HEK293 (cell line): ENCODE results near the gene PARPBP.
A peak's percentile ranks its signal among the peaks of the same experiment; 100 is the strongest.

Experiments
- GFI1B ChIP-seq: fragments of 450-650 bp; formaldehyde crosslinking; IDR thresholded peaks from 2 replicates; pipeline ENCODE4 v1.5.1; 2016; ENCODE audit warnings: missing biosample characterization, missing genetic modification characterization
- GLI4 ChIP-seq: fragments of 450-650 bp; formaldehyde crosslinking; IDR thresholded peaks from 2 replicates; pipeline ENCODE4 v1.5.1; 2016; ENCODE audit warnings: missing biosample characterization, missing genetic modification characterization
- HOXD13 ChIP-seq: sonication (generic); formaldehyde crosslinking; IDR thresholded peaks from 2 replicates; pipeline ENCODE4 v1.8.0; 2022; ENCODE audit warnings: missing genetic modification reagents, borderline replicate concordance
- SALL2 ChIP-seq: fragments of 450-650 bp; formaldehyde crosslinking; IDR thresholded peaks from 2 replicates; pipeline ENCODE4 v1.5.0; 2017; ENCODE audit warnings: missing biosample characterization, mild to moderate bottlenecking, missing genetic modification characterization, borderline replicate concordance
- SCRT2 ChIP-seq: fragments of 450-650 bp; formaldehyde crosslinking; IDR thresholded peaks from 2 replicates; pipeline ENCODE4 v1.5.1; 2016; ENCODE audit warnings: missing biosample characterization, missing genetic modification characterization
- SP3 ChIP-seq: fragments of 450-650 bp; formaldehyde crosslinking; IDR thresholded peaks from 2 replicates; pipeline ENCODE4 v1.5.1; 2016; ENCODE audit warnings: missing biosample characterization, missing genetic modification characterization
- TCF7L2 ChIP-seq: IDR thresholded peaks from 2 replicates; pipeline ENCODE4 v1.6.1; 2011; ENCODE audit warnings: low read depth, mild to moderate bottlenecking, inconsistent platforms, low read length, moderate library complexity, borderline replicate concordance
- ZBTB7A ChIP-seq: fragments of 450-650 bp; formaldehyde crosslinking; IDR thresholded peaks from 2 replicates; pipeline ENCODE4 v1.5.1; 2016; ENCODE audit warnings: low read depth, missing biosample characterization, missing genetic modification characterization
- ZNF112 ChIP-seq: fragments of 450-650 bp; formaldehyde crosslinking; IDR thresholded peaks from 2 replicates; pipeline ENCODE4 v1.5.0; 2017; ENCODE audit warnings: missing biosample characterization, missing genetic modification characterization
- ZNF324 ChIP-seq: fragments of 450-650 bp; formaldehyde crosslinking; IDR thresholded peaks from 2 replicates; pipeline ENCODE4 v1.5.1; 2016; ENCODE audit warnings: missing biosample characterization, missing genetic modification characterization
- ZNF341 ChIP-seq: fragments of 450-650 bp; formaldehyde crosslinking; IDR thresholded peaks from 2 replicates; pipeline ENCODE4; 2016; ENCODE audit warnings: low read depth, missing biosample characterization, missing genetic modification characterization
- ZNF555 ChIP-seq: fragments of 450-650 bp; formaldehyde crosslinking; conservative IDR thresholded peaks from 2 replicates; pipeline ENCODE4 v1.5.1; 2017; ENCODE audit warnings: missing biosample characterization, mild to moderate bottlenecking, missing genetic modification characterization, inconsistent platforms
- ZNF600 ChIP-seq: fragments of 450-650 bp; formaldehyde crosslinking; IDR thresholded peaks from 2 replicates; pipeline ENCODE4 v1.5.1; 2016; ENCODE audit warnings: missing biosample characterization, missing genetic modification characterization
- ZNF660 ChIP-seq: fragments of 450-650 bp; IDR thresholded peaks from 2 replicates; pipeline ENCODE4 v1.5.1; 2018; ENCODE audit warnings: missing biosample characterization, mild to moderate bottlenecking, missing genetic modification characterization
- ZNF843 ChIP-seq: fragments of 450-650 bp; formaldehyde crosslinking; IDR thresholded peaks from 2 replicates; pipeline ENCODE4 v1.5.1; 2016; ENCODE audit warnings: missing biosample characterization, missing genetic modification characterization
- TF ChIP-seq, protein P1 (sequence below): fragments of 450-650 bp; formaldehyde crosslinking; IDR thresholded peaks from 2 replicates; pipeline ENCODE4 v1.5.1; 2016; ENCODE audit warnings: missing biosample characterization, missing genetic modification characterization
- TF ChIP-seq, protein P2 (sequence below): fragments of 450-650 bp; IDR thresholded peaks from 2 replicates; pipeline ENCODE4 v1.5.1; 2018; ENCODE audit warnings: missing biosample characterization, mild to moderate bottlenecking, missing genetic modification characterization
- TF ChIP-seq, protein P3 (sequence below): fragments of 450-650 bp; formaldehyde crosslinking; IDR thresholded peaks from 2 replicates; pipeline ENCODE4 v1.5.1; 2016; ENCODE audit warnings: missing biosample characterization, missing genetic modification characterization
- TF ChIP-seq, protein P4 (sequence below): fragments of 450-650 bp; formaldehyde crosslinking; IDR thresholded peaks from 2 replicates; pipeline ENCODE4 v1.5.1; 2017; ENCODE audit warnings: missing biosample characterization, mild to moderate bottlenecking, missing genetic modification characterization, moderate library complexity
- TF ChIP-seq, protein P5 (sequence below): fragments of 450-650 bp; formaldehyde crosslinking; IDR thresholded peaks from 2 replicates; pipeline ENCODE4 v1.5.1; 2016; ENCODE audit warnings: missing biosample characterization, missing genetic modification characterization
- TF ChIP-seq, protein P6 (sequence below): fragments of 450-650 bp; formaldehyde crosslinking; IDR thresholded peaks from 2 replicates; pipeline ENCODE4 v1.5.1; 2016; ENCODE audit warnings: missing biosample characterization, missing genetic modification characterization
- TF ChIP-seq, protein P7 (sequence below): fragments of 450-650 bp; formaldehyde crosslinking; IDR thresholded peaks from 2 replicates; pipeline ENCODE4 v1.5.1; 2016; ENCODE audit warnings: missing biosample characterization, missing genetic modification characterization

Gene PARPBP

DNA sequence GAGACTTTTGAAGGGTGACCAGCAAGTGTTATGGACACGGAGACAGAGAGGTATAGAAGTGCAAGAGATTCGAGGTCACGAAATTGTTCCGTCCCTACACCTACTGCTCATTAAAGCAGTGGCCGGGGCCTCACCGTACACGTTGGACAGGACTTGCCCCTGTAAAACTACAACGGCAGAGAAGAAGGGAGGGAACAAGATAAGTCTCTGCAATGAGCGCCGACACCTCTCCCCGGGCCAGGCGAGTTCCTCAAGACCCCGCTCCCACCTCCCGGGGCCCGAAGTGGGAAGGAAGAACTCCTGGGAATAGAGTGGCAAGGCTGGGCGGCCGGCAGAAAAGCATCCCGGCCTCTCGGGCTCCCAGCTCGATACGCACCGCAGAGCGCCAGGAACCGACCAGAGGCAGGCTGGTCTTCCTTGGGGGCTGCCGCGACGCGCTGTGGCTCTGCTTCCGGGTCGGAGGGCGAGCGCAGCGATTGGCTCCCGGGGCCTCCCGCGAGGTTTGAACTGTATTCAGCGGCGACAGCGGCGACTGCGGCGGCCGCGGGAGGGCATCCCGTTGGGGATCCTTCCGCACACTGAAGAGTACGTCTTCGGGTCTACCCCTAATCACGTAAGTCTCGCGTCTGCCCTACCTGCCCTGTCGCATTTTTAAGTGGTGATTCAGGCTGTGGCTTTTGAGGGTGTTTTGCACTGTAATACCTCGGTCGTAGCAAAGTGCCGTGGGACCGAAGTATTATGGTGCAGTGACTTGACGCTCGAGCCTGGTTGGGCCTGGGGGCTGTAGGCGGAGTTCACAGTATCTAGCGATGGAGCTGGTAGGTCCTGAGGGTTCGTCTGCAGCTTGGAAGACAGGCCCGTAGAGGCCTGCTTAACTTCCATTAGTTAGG, at the start of gene PARPBP, which contains the start of gene NUP37 (continued):
- TF ChIP-seq, protein P1, sequence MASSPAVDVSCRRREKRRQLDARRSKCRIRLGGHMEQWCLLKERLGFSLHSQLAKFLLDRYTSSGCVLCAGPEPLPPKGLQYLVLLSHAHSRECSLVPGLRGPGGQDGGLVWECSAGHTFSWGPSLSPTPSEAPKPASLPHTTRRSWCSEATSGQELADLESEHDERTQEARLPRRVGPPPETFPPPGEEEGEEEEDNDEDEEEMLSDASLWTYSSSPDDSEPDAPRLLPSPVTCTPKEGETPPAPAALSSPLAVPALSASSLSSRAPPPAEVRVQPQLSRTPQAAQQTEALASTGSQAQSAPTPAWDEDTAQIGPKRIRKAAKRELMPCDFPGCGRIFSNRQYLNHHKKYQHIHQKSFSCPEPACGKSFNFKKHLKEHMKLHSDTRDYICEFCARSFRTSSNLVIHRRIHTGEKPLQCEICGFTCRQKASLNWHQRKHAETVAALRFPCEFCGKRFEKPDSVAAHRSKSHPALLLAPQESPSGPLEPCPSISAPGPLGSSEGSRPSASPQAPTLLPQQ (tag by site-specific recombination), result peak; percentile 91
- peak; percentile 79; the same call in 1 of the 2 replicates for TF ChIP-seq ZBTB7A (tag by site-specific recombination)
- TF ChIP-seq ZNF555 (tag by site-specific recombination), result no peak
- TF ChIP-seq ZNF660, result peak; percentile 69; the same call in 1 of the 2 replicates
- TF ChIP-seq ZNF341 (tag by site-specific recombination), result peak; percentile 46; the same call in 1 of the 2 replicates
- no peak for TF ChIP-seq GLI4 (tag by site-specific recombination)
- TF ChIP-seq, protein P2, sequence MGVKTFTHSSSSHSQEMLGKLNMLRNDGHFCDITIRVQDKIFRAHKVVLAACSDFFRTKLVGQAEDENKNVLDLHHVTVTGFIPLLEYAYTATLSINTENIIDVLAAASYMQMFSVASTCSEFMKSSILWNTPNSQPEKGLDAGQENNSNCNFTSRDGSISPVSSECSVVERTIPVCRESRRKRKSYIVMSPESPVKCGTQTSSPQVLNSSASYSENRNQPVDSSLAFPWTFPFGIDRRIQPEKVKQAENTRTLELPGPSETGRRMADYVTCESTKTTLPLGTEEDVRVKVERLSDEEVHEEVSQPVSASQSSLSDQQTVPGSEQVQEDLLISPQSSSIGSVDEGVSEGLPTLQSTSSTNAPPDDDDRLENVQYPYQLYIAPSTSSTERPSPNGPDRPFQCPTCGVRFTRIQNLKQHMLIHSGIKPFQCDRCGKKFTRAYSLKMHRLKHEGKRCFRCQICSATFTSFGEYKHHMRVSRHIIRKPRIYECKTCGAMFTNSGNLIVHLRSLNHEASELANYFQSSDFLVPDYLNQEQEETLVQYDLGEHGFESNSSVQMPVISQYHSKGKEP (tag by site-specific recombination), result 0 out of 2 replicates have a peak, but pooled peaks have one; percentile 18
- TF ChIP-seq GFI1B, result no peak
- TF ChIP-seq, protein P3, sequence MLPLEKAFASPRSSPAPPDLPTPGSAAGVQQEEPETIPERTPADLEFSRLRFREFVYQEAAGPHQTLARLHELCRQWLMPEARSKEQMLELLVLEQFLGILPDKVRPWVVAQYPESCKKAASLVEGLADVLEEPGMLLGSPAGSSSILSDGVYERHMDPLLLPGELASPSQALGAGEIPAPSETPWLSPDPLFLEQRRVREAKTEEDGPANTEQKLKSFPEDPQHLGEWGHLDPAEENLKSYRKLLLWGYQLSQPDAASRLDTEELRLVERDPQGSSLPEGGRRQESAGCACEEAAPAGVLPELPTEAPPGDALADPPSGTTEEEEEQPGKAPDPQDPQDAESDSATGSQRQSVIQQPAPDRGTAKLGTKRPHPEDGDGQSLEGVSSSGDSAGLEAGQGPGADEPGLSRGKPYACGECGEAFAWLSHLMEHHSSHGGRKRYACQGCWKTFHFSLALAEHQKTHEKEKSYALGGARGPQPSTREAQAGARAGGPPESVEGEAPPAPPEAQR (tag by site-specific recombination), result 0 out of 2 replicates have a peak, but pooled peaks have one; percentile 46
- no peak for TF ChIP-seq SALL2
- TF ChIP-seq HOXD13 (CRISPR knock-in tag), result peak; percentile 44; the same call in 1 of the 2 replicates
- 0 out of 2 replicates have a peak, but pooled peaks have one; percentile 13 for TF ChIP-seq SCRT2 (tag by site-specific recombination)
- TF ChIP-seq, protein P4, sequence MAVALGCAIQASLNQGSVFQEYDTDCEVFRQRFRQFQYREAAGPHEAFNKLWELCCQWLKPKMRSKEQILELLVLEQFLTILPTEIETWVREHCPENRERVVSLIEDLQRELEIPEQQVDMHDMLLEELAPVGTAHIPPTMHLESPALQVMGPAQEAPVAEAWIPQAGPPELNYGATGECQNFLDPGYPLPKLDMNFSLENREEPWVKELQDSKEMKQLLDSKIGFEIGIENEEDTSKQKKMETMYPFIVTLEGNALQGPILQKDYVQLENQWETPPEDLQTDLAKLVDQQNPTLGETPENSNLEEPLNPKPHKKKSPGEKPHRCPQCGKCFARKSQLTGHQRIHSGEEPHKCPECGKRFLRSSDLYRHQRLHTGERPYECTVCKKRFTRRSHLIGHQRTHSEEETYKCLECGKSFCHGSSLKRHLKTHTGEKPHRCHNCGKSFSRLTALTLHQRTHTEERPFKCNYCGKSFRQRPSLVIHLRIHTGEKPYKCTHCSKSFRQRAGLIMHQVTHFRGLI (tag by site-specific recombination), result peak; percentile 37; the same call in 1 of the 2 replicates
- no peak for TF ChIP-seq ZNF112
- TF ChIP-seq, protein P5, sequence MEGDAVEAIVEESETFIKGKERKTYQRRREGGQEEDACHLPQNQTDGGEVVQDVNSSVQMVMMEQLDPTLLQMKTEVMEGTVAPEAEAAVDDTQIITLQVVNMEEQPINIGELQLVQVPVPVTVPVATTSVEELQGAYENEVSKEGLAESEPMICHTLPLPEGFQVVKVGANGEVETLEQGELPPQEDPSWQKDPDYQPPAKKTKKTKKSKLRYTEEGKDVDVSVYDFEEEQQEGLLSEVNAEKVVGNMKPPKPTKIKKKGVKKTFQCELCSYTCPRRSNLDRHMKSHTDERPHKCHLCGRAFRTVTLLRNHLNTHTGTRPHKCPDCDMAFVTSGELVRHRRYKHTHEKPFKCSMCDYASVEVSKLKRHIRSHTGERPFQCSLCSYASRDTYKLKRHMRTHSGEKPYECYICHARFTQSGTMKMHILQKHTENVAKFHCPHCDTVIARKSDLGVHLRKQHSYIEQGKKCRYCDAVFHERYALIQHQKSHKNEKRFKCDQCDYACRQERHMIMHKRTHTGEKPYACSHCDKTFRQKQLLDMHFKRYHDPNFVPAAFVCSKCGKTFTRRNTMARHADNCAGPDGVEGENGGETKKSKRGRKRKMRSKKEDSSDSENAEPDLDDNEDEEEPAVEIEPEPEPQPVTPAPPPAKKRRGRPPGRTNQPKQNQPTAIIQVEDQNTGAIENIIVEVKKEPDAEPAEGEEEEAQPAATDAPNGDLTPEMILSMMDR (tag by site-specific recombination), result peak; percentile 69
- TF ChIP-seq TCF7L2, result no peak
- peak; percentile 61; the same call in 1 of the 2 replicates for TF ChIP-seq ZNF843 (tag by site-specific recombination)
- peak; percentile 91 for TF ChIP-seq ZNF600 (tag by site-specific recombination)
- TF ChIP-seq, protein P6, sequence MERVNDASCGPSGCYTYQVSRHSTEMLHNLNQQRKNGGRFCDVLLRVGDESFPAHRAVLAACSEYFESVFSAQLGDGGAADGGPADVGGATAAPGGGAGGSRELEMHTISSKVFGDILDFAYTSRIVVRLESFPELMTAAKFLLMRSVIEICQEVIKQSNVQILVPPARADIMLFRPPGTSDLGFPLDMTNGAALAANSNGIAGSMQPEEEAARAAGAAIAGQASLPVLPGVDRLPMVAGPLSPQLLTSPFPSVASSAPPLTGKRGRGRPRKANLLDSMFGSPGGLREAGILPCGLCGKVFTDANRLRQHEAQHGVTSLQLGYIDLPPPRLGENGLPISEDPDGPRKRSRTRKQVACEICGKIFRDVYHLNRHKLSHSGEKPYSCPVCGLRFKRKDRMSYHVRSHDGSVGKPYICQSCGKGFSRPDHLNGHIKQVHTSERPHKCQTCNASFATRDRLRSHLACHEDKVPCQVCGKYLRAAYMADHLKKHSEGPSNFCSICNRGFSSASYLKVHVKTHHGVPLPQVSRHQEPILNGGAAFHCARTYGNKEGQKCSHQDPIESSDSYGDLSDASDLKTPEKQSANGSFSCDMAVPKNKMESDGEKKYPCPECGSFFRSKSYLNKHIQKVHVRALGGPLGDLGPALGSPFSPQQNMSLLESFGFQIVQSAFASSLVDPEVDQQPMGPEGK (tag by site-specific recombination), result peak; percentile 83
- peak; percentile 68; the same call in 1 of the 2 replicates for TF ChIP-seq ZNF324 (tag by site-specific recombination)
- TF ChIP-seq SP3 (tag by site-specific recombination), result peak; percentile 73
- TF ChIP-seq, protein P7, sequence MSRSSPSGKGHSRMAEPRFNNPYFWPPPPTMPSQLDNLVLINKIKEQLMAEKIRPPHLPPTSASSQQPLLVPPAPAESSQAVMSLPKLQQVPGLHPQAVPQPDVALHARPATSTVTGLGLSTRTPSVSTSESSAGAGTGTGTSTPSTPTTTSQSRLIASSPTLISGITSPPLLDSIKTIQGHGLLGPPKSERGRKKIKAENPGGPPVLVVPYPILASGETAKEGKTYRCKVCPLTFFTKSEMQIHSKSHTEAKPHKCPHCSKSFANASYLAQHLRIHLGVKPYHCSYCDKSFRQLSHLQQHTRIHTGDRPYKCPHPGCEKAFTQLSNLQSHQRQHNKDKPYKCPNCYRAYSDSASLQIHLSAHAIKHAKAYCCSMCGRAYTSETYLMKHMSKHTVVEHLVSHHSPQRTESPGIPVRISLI, result no peak
